HEK293T (cell line): ENCODE measurements around the gene ESR1.

Source experiments
- HDGF ChIP-seq: fragments of 450-650 bp; IDR thresholded peaks from 2 replicates; pipeline ENCODE4 v1.6.1; 2017; ENCODE audit warnings: antibody characterized with exemption, borderline replicate concordance
- SP1 ChIP-seq: fragments of 450-650 bp; IDR thresholded peaks from 2 replicates; pipeline ENCODE4 v1.6.1; 2017

DNA sequence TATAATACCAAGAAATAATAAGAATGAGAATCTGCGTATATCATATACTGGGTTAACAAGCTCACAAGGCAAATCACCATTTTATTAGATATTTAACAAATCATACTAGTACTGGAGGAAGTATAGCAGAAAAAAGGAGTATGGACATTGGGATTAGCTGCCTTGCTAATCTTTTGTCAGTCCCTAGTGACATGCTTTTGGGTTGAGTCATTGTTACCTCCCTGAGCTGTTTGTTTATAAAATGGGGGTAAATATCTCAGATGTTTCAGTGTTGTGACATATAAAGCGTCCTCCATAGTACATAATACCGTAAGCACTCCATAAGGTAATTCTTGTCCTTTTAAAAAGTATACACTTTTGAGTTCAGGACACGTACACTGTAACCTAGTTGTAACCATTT, 107.0 kb downstream of the ESR1 start:
- TF ChIP-seq HDGF (no peak), SP1 (no peak)
